NCI-H510A (cell line): Measurements from ENCODE around the gene KRTAP9-3.
"Not testable (repeated sequence)": the region's sequence is repeated elsewhere in the genome, so short reads cannot be mapped to it uniquely, and the experiment has no call there.

Experiments used
- DNase-seq: peaks from one replicate; lab custom pipeline; 2025; lab: John Stamatoyannopoulos, UW

Gene KRTAP9-3, protein sequence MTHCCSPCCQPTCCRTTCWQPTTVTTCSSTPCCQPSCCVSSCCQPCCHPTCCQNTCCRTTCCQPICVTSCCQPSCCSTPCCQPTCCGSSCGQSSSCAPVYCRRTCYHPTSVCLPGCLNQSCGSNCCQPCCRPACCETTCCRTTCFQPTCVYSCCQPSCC

DNA sequence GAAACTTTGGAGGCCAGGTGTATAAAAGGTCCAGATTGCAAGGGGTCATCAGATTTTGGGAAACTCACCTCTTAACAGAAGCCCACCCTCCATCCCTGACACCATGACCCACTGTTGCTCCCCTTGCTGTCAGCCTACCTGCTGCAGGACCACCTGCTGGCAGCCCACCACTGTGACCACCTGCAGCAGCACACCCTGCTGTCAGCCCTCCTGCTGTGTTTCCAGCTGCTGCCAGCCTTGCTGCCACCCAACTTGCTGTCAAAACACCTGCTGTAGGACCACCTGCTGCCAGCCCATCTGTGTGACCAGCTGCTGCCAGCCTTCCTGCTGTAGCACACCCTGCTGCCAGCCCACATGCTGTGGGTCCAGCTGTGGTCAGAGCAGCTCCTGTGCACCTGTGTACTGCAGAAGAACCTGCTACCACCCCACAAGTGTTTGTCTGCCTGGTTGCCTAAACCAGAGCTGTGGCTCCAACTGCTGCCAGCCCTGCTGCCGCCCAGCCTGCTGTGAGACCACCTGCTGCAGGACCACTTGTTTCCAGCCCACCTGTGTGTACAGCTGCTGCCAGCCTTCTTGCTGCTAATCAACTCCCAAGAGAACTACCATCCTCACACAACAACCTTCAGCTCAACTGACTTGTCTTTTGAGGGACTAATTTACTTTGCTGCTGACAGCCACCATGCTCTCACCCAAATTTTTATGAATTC lies at the start of gene KRTAP9-3:
Gene KRTAP9-3 (plus strand): TSS at position 51 of the 707 bp plus-strand sequence. CDS start 53 bp downstream, at position 104.
- DNase-seq, result not testable (repeated sequence)

DNA sequence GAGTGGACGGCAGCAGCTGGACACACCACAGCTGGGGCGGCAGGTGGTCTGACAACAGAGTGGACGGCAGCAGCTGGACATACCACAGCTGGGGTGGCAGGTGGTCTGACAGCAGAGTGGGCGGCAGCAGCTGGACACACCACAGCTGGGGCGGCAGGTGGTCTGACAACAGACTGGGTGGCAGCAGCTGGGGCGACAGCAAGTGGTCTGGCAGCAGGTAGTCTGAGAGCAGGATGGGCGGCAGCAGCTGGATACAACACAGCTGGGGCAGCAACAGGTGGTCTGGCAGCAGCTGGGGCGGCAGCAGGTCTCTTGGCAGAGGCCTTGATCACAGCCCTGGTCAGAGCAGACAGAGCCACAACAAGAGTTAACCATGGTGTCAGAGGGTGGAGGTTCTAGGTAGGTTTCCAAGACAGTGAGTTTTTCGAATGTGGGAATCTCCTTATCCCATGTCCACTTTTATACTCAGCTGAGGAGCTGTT lies 47.7 kb upstream of the KRTAP9-3 start, which contains the start of gene KRTAP4-1:
Gene KRTAP4-1 (minus strand): TSS at position 432 of the 482 bp plus-strand sequence. CDS start 57 bp downstream, at position 375.
- no peak for DNase-seq

DNA sequence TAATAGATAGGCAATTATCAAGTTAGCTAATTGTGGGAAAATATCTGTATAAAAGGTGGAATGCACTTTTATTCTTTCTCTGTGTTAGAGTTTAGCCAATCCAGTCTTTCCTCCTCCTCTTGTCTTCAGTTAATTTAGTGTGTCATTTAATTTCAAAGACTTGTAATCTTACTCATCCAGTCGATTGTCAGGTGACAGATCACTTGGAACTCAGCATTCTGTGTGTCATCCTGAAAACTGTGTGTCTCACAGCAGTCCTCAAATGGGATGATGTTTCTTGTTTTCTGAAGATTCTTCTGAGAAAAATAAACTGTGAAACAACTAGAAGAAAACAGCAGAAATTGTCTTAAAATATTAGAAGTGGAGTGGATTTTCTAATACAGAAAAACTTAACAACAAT lies 47.2 kb upstream of the KRTAP9-3 start:
- no peak for DNase-seq

DNA sequence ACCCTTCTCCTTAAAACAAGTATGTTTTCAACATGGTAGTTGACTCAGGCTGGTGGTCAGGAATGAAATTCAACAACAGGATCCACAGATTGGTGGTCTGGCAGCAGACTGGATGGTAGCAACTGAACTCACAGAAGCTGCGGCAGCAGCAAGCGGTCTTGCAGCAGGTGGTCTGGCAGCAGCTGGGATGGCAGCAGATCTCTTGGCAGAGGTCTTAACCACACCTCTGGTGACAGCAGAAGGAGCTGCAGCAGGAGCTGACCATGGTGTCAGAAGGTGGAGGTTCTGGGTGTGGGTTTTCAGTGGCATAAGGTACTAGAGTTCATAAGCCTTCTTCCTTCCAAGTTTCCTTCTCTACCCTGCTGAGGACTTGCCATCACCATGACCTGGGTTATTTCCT lies 45.4 kb upstream of the KRTAP9-3 start:
- no peak for DNase-seq

DNA sequence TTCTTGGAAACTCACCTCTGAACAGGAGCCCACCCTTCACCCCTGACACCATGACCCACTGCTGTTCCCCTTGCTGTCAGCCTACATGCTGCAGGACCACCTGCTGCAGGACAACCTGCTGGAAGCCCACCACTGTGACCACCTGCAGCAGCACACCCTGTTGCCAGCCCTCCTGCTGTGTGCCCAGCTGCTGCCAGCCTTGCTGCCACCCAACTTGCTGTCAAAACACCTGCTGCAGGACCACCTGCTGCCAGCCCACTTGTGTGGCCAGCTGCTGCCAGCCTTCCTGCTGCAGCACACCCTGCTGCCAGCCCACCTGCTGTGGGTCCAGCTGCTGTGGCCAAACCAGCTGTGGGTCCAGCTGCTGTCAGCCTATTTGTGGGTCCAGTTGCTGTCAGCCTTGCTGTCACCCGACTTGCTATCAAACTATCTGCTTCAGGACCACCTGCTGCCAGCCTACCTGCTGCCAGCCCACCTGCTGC lies 42.4 kb upstream of the KRTAP9-3 start, which contains the start of gene KRTAP9-1:
Gene KRTAP9-1 (plus strand): TSS at position 51 of the 482 bp plus-strand sequence. CDS start 0 bp downstream, at position 51.
- not testable (repeated sequence) for DNase-seq

DNA sequence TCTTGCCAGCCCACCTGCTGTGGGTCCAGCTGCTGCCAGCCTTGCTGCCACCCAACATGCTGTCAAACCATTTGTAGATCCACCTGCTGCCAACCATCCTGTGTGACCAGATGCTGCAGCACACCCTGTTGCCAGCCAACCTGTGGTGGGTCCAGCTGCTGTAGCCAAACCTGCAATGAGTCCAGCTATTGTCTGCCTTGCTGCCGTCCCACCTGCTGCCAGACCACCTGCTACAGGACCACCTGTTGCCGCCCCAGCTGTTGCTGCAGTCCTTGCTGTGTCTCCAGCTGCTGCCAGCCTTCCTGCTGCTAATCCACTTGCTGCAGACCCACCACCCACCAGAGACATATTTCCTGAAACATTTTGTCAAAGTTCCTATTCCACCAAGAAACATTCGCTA lies 41.9 kb upstream of the KRTAP9-3 start:
- no peak for DNase-seq

DNA sequence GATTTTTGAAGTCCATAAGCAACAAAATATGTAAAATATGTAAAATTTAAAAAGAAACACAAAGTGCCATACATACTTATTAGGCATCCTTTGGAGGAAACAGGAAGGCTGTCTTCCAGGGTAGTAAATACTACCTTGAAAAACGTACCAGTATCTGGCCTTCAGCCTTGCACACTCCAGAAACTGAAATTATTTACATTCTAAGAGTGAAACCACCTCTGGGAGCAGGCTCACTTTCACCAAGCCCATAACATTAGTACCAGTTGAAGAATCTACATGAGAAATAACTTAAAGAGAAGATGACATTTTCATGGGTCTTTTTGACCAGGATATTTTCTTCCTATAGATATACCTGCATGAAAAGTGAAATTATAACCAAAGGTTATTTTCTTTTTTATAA lies 36.2 kb upstream of the KRTAP9-3 start:
- DNase-seq, result no peak

DNA sequence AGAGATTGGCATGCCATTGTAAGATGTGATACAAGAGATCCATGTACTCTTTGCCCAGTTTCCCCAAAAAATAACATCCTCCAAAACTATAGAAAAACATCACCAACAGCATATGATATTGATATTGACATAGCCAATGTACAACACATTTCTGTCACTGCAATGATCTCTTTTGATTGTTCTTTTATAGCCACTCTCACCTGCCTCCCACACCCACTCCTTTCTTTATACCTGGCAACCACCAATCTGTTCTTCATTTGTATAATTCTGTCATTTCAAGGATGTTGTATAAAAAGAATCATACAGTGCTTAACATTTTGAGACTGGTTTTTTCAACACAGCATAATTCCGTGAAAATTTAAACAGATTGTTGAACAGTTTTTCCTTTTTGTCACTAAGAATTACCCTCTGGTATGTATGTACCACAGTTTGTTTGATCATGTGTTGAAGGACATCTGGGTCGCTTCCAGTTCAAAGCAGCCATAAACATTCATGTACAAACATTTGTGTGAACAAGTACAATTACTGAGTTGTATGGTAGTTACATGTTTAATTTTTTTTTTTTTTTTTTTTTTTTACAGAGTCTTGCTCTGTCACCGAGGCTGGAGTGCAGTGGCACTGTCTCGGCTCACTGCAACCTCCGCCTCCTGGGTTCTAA lies 32.7 kb upstream of the KRTAP9-3 start:
- no peak for DNase-seq

DNA sequence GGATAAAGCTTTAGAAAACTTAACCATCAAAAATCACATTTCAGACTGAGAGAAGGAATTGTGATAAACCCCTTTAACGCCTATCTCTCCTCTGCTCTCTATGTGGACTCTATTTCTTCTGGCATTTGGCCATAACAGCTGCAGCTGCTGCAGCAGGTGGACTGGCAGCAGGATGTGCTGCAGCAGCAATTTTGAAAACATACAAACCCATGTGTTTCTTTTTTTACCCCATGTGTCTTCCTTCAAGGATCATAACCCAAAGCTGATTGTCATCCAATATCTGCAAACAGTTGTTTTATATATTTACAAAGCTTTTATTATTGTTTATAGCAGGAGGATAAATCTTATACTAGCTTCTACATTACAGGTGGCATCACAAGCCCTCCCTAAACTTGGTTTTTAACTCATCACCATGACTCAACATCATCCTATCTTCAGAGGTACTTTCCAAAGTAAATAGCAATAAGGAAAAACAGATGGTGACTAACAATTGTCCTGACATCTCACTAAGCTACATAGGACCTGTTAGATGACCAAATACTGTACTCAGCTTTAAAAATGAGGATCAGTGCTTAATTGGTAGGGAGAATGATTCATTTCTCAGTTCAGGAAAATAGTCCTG lies 20.3 kb upstream of the KRTAP9-3 start:
- DNase-seq, result peak; percentile 75

DNA sequence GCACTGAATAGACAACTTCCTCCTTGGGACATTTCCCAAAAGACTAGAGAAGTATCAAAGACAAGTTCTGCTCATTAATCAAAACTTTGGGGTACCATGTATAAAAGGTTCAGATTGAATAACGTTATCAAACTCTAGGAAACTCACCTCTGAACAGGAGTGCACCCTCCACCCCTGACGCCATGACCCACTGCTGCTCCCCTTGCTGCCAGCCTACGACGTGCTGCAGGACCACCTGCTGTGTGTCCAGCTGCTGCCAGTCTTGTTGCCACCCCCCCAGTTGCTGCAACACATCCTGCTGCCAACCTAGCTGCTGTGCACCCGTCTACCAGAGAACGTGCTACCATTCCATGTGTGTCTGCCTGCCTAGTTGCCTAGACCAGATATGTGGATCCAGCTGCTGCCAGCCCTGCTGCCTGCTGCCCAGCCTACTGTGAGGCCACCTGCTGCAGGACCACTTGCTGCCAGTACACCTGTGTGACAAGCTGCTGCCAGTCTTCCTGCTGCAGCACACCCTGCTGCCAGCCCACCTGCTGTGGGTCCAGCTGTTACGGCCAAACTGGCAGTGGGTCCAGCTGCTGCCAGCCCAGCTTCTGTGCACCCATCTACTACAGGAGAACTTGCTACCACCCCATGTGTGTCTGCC lies 19.6 kb upstream of the KRTAP9-3 start:
- DNase-seq, result peak; percentile 79

DNA sequence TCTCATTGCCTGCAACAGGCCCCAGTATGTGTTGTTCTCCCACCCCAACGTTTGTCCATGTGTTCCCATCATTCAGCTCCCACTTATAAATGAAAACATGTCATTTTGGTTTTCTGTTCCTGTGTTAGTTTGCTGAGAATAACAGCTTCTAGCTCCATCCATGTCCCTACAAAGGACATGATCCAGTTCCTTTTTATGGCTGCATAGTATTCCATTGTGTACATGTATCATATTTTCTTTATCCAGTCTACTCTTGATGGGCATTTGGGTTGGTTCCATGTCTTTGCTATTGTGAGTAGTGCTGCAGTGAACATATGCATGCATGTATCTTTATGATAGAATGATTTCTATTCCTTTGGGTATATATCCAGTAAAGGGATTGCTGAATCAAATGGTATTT lies 16.6 kb upstream of the KRTAP9-3 start:
- DNase-seq, result no peak

DNA sequence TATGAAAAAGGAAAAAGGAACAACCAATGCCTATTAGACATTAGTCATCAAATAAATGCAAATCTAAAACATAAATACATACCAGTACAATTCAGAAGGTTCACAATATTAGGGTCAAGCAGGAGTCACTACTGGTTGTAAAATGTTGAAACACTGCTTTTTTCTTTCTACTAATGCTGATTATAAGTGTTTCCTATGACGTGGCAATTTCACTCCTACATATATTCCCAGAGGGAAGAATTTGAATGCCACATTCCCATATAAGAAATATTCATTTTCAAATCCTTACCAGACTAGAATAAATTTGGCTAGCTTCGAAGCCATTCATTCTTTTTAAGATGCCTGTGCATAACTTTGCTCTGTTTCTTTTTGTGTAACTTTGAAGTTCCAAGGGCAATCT lies 8.4 kb upstream of the KRTAP9-3 start:
- no peak for DNase-seq

DNA sequence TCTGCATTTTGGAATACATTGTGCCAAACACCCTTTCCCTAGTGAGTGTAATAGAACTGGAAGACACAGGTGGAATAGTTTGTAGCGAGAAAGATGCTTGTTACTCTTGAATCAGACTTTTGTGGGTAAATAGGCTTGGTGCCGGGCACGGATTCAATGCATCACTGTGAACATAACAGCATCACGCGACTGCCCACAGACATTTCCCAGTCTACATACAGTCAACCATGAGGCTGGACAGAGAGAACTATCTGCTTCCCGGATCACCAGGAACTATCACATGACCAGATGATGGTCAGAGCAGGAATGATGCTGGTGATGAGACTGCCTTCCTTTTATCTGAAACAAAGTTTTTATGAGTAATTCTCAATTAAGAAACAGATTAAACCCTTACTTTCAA lies 6.2 kb upstream of the KRTAP9-3 start:
- no peak for DNase-seq

DNA sequence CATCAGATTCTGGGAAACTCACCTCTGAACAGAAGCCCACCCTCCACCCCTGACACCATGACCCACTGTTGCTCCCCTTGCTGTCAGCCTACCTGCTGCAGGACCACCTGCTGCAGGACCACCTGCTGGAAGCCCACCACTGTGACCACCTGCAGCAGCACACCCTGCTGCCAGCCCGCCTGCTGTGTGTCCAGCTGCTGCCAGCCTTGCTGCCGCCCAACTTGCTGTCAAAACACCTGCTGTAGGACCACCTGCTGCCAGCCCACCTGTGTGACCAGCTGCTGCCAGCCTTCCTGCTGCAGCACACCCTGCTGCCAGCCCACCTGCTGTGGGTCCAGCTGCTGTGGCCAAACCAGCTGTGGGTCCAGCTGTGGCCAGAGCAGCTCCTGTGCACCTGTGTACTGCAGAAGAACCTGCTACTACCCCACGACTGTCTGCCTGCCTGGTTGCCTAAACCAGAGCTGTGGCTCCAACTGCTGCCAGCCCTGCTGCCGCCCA lies 5.6 kb upstream of the KRTAP9-3 start, which contains the start of gene KRTAP9-2:
Gene KRTAP9-2 (plus strand): TSS at position 51 of the 498 bp plus-strand sequence. CDS start 7 bp downstream, at position 58.
- DNase-seq, result not testable (repeated sequence)

DNA sequence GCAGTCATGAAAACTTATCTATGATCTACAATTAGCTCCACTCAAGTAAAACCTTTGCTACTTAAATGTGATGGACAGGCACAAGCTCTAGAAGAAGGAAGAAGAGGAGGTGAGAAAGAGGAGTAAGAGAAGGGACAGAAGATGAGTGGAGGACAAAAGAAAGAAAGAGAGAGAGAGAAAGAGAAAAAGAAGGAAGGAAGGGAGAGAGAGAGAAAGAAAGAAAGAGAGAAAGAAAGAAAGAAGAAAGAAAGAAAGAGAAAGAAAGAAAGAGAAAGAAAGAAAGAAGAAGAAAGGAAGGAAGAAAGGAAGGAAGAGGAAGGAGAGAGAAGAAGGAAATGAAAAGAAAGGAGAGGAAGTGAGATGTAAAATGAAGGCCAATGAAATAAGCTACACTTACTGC lies 2.2 kb upstream of the KRTAP9-3 start:
- no peak for DNase-seq

DNA sequence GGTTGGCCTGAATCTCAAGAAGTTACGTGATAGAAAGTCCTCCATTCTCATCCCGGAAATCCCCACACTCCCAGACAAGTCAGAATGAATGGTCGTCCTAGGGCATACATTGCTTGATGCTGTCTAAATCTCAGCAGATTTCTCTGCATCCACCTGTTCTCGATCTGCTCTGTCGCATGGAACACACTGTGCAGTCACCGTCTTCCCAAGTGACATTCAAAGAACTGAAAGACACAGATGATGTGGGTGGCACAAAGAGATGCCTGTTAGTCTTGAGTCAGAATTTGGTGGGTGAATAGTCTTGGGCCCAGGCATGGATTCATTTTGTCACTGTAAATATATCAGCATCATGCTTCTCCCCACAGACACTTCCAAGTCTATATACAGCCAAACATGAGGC lies 518 bp upstream of the KRTAP9-3 start:
- no peak for DNase-seq

DNA sequence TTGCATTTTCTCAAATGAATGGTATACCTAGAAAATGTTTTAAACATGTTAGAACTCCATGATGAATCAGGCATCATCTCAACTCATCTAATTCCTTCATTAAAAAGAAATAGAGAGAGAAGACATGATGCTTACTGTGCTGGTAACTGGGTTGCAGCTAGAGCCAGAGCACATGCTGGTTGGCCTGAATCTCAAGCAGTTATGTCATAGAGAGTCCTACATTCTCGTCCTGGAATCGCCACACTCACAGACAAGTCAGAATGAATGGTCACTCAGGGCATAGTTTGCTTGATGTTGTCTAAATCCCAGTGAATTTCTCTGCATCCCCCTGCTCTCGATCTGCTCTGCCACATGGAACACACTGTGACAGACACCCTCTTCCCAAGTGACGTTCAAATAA lies 4.9 kb downstream of the KRTAP9-3 start:
- not testable (repeated sequence) for DNase-seq

DNA sequence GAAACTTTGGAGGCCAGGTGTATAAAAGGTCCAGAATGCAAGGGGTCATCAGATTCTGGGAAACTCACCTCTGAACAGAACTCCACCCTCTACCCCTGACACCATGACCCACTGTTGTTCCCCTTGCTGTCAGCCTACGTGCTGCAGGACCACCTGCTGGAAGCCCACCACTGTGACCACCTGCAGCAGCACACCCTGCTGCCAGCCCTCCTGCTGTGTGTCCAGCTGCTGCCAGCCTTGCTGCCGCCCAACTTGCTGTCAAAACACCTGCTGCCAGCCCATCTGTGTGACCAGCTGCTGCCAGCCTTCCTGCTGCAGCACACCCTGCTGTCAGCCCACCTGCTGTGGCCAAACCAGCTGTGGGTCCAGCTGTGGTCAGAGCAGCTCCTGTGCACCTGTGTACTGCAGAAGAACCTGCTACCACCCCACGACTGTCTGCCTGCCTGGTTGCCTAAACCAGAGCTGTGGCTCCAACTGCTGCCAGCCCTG lies 5.7 kb downstream of the KRTAP9-3 start, which contains the start of gene KRTAP9-8:
Gene KRTAP9-8 (plus strand): TSS at position 51 of the 489 bp plus-strand sequence. CDS start 53 bp downstream, at position 104.
- DNase-seq, result not testable (repeated sequence)

DNA sequence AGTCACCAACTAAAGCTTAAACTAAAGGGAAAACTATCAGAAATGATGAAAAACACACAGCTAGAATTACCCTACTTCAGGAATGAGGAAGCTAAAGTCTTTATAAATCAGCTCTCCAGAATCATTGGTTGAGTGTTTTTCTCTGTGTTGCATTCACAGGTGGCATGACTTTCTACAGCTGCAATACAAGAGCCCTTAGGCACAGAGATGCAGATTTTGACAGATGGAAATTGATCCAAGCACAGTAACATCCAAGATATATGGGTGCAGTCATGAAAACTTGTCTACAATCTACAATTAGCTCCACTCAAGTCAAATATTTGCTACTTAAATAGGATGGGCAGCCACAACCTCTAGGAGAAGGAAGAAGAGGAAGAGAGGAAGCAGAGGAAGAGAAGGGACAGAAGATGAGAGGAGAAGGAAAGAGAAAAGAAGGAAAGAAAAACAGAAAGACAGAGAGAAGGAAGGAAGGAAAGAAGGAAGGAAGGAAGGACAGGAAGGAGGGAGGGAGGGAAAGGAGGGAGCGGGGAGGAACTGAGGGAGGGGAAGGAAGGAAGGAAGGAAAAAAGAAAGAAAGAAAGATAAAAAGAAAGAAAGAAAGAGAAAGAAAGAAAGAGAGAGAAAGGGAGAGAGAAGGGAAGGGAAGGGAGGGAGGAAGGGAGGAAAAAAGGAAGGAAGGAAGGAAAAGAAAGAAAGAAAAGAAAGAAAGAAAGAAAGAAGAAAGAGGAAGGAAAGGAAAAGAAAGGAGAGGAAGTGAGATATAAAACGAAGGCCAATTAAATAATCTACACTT lies 14.9 kb downstream of the KRTAP9-3 start:
- DNase-seq, result not testable (repeated sequence)

DNA sequence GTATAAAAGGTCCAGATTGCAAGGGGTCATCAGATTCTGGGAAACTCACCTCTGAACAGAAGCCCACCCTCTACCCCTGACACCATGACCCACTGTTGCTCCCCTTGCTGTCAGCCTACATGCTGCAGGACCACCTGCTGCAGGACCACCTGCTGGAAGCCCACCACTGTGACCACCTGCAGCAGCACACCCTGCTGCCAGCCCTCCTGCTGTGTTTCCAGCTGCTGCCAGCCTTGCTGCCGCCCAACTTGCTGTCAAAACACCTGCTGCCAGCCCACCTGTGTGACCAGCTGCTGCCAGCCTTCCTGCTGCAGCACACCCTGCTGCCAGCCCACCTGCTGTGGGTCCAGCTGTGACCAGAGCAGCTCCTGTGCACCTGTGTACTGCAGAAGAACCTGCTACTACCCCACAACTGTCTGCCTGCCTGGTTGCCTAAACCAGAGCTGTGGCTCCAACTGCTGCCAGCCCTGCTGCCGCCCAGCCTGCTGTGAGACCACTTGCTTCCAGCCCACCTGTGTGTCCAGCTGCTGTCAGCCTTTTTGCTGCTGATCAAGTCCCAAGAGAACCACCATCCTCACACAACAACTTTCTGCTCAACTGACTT lies 17.5 kb downstream of the KRTAP9-3 start, which contains the start of gene KRTAP9-4:
Gene KRTAP9-4 (plus strand): TSS at position 51 of the 604 bp plus-strand sequence. CDS start 34 bp downstream, at position 85.
- not testable (repeated sequence) for DNase-seq
